Stimulated activated CD4-positive, alpha-beta T cell treated with anti-CD3 and anti-CD28 coated beads, Interleukin-15, amount 100 ng/mL, for 1 hour (primary cell): ENCODE measurements around the gene WDFY2.

Experiments
- DNase-seq, 2 donors: peaks; one replicate each; pipeline ENCODE4 v3.0.0-alpha.2; 2020; ENCODE audit warnings: low read depth in 1 of 2, low spot score in 1 of 2

The WDFY2 gene

GRCh38 chr13:51793570-51794271, 209.5 kb downstream of the WDFY2 start:
- DNase-seq = no peak

GRCh38 chr13:51794964-51795363, 210.7 kb downstream of the WDFY2 start:
- no peak for DNase-seq

DNA sequence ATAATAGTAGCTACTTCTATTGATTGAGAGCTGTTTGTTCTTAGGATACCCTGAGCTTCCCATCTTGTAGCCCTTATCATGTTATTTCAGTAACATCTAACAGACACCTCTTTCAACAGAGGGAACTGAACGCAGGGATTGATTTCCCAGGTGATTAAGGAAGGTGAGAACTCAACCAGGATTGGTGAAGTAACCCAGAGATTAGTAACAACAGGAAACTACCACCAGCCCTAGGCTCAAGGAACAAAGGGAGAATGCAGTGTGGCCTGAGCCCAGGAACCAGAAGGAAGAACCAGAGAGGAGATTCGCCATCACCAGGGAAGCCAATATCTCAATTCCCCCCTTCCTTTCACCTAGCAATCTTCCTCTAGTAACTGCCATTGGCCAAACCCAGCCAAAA, 211.2 kb downstream of the WDFY2 start:
- no peak for DNase-seq

- DNase-seq = no peak
Measured at GRCh38 chr13:51796546-51796945, 212.3 kb downstream of the WDFY2 start.

- peak in 1 of 2 donors; percentile 26 for DNase-seq
Measured at GRCh38 chr13:51797664-51798488, 213.6 kb downstream of the WDFY2 start.

DNA sequence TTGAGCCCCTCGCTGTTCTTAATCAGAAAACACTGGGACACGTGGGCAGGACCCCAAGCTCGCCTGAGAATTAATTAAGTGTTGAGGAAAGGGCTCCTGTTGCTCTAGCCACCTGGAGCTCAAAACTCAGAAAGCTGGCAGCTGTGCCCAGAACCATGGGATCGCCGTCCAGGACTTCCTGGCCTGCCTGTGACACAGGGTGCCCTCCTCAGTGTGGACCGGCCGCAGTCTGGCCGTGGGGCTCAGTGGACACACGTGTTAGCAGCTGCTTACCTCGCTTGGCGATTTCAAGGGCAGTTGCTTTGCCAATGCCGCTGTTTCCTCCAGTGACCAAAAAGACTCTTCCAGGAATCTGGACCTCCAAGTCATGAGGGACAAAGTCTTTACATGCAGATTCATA, 215.0 kb downstream of the WDFY2 start:
- DNase-seq = no peak

DNA sequence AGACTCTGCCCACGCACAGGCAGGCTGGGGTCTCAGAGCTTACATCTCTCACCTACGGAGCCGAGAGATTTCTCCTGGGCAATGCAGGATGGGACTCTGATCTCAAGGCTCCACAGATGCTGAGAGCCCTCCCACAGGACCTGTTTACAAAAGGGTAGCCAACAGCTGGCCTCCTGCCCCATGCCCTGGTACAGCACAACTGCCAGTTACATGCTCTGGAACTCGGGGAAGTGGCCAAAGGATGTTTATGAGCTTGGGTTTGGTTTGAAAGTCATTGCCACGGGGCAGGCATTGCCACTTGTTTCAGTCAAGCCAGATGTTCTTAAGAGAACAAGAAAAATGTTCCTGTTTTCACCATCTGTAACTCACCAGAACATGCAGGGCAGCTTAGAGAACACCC, 216.2 kb downstream of the WDFY2 start:
- no peak for DNase-seq

GRCh38 chr13:51801631-51802099, 217.4 kb downstream of the WDFY2 start:
- DNase-seq = no peak

DNA sequence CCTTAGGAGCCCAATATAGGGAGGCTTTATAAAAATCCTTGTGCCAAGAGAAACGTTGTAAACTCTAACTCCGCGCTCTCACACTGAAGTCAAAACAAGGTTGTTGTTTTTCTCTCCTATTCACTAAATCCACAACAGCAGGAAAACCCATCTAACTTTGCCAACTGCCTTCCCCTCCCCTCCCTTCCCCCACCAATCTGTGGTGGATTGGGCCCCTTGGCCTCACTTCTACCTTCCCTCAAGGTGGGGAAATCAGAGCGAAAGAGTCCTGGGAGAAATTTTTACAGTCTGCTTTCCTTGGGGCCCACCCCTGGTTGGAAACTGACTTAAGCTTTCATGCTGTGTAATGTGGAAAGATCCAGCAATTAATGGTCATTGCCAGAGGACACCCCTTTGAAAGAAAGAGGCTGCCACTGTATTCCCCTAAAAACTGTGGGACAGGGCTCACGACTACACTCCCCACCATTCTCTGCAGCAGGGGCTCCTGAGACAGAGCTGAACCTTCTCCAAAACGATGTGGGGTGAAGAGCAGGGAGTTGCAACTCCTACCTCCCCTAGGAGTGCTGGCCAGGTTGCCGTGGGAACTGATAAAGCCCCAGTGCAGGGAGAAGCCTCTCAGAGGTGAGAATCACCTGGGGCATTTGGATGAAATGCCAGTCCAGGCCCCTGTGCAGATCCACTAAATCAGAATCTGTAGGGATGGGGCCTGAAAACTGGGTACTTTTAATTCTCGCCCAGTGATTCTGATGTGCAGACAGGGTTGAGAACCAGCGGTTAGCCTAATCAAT, 218.6 kb downstream of the WDFY2 start:
- DNase-seq = no peak

DNA sequence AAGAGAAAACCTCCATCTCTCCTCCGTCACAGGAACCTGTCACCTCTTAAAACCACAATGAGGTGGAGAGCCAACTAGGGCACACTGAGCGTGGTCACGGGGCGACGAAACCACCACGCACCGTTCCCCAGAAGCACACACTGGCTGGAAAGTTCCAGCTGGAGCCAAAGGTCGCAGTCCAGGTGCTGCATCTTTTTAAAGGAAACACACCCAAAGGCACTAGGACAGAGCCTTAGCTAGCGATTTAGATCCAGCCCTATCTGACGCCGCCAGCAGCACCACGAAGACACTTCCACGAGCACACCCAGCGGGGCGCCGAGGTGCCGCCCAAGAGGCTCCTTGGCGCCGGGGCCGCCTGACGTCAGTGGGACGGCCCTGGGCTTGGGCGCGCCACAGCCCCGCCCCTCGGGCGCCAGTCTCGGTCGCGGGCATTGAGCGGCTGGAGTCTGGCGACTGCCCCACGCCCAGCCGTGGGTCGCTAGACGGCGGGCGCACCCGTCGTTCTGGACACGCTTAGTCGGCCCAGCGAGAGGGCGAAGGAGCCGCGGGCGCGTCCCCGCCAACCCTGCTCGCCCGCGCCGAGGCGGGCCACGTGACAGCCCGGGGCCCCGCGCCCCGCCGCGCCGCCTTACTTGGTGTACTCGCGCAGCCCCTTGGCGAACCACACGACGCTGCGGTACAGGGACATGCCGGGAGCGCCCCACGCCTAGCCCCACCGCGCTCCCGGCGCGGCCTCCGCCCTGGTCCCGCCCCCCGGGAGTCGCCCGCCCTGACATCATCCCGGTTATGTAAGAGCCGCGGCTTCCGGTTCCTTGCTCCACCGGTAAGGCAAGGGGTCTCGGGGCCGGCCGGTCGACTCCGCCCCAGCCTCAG, 219.4 kb downstream of the WDFY2 start, which contains the start of gene DHRS12:
Gene DHRS12 (minus strand): TSS at position 742 of the 873 bp plus-strand sequence. CDS start 4,504 bp downstream, outside the sequence.
- DNase-seq = peak; percentile 73 to 76

DNA sequence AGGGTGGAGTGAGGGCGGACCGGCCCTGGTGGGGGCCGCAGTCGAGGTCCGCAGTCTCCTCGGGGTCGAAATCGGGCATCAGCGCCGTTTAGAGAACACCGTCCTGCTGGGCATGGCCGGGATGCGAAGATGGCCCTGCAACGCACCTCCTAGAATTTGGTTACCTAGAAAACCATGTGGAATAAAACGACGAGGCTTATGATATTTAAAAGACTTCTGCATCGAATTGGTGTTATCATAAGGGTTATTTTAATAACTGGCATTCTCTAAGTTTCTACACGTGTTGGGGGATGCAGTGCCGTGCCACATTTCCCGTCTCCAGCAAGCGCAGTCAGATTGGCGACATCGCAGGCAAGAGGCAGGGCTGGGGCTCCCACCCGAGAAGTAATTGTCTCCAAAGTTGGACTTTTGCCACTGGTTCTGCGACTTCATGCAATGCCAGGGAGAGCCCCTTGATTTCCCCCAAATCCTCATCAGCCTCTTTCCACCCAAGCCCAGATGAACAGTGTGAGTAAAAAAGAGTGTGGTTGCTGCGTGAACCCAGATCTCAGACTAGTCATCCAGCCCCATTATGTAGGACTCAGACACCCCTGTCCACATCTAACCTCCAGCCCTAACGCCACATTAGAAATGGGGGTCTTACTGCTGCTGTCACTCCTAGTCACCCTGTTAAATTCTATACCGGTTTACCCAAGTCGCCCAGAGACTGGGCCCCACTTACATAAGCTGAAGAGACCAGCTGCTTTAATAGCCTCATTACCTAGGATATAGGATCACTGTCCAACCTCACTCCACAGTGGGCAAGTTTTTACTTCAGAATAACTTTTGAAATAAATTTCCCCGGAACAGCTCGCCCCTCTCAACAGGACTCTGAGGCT, 220.3 kb downstream of the WDFY2 start:
- no peak for DNase-seq

DNA sequence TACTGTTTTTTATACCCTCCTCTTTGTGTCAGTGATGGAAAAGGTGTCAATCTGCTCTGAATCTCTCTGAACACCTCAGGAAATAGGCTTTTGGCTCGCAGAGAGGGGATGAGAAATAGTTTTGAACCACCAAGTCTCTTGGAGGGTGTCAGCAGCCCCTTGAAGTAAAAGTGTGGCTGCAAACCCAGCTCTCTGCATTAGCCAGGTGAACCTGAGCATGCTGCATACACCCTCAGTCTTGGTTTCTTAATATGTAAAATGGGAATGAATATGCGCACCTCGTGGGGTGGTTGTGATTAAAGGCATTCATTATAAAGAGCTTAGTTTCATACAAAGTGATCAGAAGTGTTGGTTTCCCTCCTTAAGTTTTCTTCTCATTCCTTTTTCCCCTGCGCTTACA, 221.1 kb downstream of the WDFY2 start:
- DNase-seq = no peak

GRCh38 chr13:51805925-51806324, 221.7 kb downstream of the WDFY2 start:
- no peak for DNase-seq

GRCh38 chr13:51806566-51806965, 222.3 kb downstream of the WDFY2 start:
- DNase-seq = no peak

DNA sequence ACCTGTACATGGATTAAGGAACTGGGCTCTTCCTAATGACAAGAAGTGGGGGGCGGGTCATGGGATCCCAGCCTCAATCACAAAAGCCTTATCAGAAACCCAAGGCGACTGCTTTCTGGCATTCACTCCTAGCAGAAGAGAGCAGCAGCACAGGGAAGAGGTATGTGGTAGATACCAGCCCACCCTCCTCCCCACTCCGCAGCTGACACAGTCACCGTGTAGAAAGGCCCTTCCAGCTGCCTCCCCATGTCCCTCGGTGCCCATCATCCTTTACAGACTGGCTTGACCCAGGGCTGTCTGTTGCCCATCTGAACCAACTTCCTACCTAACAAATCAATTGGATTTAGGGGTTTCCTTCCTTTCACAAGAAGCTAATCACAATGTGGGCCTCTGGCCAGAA, 222.8 kb downstream of the WDFY2 start:
- no peak for DNase-seq

- no peak for DNase-seq
Measured at GRCh38 chr13:51808811-51809210, 224.5 kb downstream of the WDFY2 start.

GRCh38 chr13:51811046-51811445, 226.8 kb downstream of the WDFY2 start:
- DNase-seq = no peak

- DNase-seq = no peak
Measured at GRCh38 chr13:51811920-51812451, 227.7 kb downstream of the WDFY2 start.

GRCh38 chr13:51814071-51814470, 229.8 kb downstream of the WDFY2 start:
- no peak for DNase-seq
